Uterine smooth muscle cell (primary cell): Measurements from ENCODE around the gene CENPC. TPM values are rescaled to one million over a fixed set of nuclear protein-coding genes. Genes with fewer than 3 reads are reported as not detected.

ENCODE experiments used
- total RNA-seq: library from RNA; depleted of rRNA; stranded (reverse); fragments of >200 nt; gene quantifications from 2 replicates; pipeline ENCODE4 v1.2.3, GENCODE V29; 2014

The CENPC gene
- 12.4 and 18.7 TPM in 2 replicates for total RNA-seq

GRCh38 chr4:67545199-67546003, at the start of gene CENPC:
TSS of gene CENPC (minus strand) at chr4:67545503. CDS start at chr4:67545355, 148 bp downstream.

DNA sequence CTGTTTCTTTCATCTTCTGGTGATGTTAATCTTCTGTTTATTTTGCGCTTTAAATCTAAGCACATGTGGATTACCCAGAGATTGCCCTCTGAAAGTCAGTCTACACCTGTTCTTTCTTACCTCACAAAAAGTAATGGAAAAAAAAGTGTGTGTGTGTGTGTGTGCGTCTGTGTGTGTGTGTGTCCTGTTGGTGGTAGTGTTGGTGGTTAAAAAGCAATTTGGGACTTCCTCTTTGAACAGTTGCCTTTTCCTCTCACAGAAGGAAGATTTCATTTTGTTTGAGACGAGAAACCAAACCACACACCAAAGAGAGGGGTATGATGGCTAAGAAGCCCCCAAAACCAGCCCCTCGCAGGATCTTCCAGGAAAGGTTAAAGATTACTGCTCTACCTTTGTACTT, 13.2 kb upstream of the CENPC start, which contains the start of gene STAP1:
TSS of gene STAP1 (plus strand) at position 235 of the 400 bp plus-strand sequence. CDS start at position 318, 83 bp downstream.

Other genes with a start within 250 kb of the CENPC start
- gene STAP1, start 13.2 kb upstream of the CENPC start, total RNA-seq, result not detected in 2 replicates
- gene UBA6, start 155.7 kb upstream of the CENPC start, total RNA-seq, result 183 and 369 TPM in 2 replicates
- gene GNRHR, start 208.9 kb upstream of the CENPC start, total RNA-seq, result not detected in 2 replicates